Measurements from ENCODE around the gene OR5B3.

OR5B3 gene

DNA sequence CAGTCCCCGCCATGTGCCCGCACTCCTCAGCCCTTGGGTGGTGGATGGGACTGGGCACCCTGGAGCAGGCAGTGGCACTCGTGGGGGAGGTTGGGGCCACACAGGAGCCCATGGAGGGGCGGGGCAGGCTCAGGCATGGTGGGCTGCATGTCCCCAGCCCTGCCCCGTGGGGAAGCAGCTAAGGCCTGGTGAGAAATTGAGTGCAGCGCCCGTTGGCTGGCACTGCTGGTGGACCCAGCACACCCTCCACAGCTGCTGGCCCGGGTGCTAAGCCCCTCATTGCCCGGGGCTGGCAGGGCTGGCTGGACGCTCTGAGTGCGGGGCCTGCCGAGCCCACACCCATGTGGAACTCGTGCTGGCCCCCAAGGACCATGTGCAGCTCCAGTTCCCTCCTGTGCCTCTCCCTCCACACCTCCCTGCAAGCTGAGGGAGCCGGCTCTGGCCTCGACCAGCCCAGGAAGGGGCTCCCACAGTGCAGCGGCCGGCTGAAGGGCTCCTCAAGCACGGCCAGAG lies 16.1 kb downstream of the OR5B3 start:
- TF ChIP-seq, protein P1, sequence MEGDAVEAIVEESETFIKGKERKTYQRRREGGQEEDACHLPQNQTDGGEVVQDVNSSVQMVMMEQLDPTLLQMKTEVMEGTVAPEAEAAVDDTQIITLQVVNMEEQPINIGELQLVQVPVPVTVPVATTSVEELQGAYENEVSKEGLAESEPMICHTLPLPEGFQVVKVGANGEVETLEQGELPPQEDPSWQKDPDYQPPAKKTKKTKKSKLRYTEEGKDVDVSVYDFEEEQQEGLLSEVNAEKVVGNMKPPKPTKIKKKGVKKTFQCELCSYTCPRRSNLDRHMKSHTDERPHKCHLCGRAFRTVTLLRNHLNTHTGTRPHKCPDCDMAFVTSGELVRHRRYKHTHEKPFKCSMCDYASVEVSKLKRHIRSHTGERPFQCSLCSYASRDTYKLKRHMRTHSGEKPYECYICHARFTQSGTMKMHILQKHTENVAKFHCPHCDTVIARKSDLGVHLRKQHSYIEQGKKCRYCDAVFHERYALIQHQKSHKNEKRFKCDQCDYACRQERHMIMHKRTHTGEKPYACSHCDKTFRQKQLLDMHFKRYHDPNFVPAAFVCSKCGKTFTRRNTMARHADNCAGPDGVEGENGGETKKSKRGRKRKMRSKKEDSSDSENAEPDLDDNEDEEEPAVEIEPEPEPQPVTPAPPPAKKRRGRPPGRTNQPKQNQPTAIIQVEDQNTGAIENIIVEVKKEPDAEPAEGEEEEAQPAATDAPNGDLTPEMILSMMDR (IDR thresholded peaks at IDR 0.05; ENCODE audit: extremely low read depth, missing control alignments), result no peak
- no peak for DNase-seq (ENCODE audit: low spot score)

DNA sequence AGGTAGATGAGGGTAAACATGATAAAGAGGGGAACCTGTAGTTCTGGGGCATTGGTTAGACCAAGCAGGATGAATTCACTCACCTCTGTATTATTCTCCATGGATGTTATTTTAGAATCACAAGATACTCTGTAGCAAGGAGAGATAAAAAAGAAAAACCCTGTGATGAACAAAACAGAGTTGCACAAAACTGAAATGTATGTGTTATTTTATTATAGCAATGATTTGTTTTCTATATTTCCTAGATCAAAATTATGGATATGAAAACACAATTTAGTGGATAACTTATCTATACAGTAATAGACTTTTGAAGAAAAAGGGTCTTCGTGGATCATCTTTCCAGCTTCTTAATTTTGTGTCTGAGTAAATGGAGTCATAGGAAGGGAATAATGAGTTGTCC lies 47.7 kb downstream of the OR5B3 start, which contains the start of gene OR5B17:
OR5B17 (minus strand) TSS at position 101 of the 400 bp plus-strand sequence; CDS start at position 101, 0 bp downstream.
- TF ChIP-seq, protein P1 (IDR thresholded peaks at IDR 0.05; ENCODE audit: extremely low read depth, missing control alignments), result no peak
- DNase-seq (ENCODE audit: low spot score), result no peak

DNA sequence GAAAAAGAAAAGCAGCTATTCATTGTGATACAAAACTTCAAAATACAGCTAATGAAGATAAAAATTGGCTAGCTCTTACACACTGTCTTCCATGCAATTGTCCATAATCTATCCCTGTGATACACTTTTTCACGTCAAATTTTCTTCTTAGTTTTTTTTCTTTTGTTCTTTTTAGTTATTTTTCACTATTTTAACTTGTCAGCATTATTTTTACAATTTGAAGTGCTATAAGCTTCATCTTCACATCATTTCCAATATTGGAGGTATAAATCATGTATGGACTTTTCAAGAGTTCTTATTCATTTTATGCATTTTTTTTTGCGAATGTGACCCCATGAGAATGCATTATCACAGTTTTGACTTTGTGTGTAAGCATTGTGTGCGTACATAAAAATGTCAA lies 51.9 kb downstream of the OR5B3 start:
- no peak for DNase-seq (ENCODE audit: low spot score)
- TF ChIP-seq, protein P1 (IDR thresholded peaks at IDR 0.05; ENCODE audit: extremely low read depth, missing control alignments), result no peak
